HG03039 (cell line): ENCODE results near the gene SEPHS2.
"Not testable (repeated sequence)": the region's sequence is repeated elsewhere in the genome, so short reads cannot be mapped to it uniquely, and the experiment has no call there.

Source experiments
- ATAC-seq: cut with Tn5 transposase; IDR thresholded peaks from one replicate; pipeline ENCODE4 v1.9.1; 2021; ENCODE audit warnings: mild to moderate bottlenecking, moderate library complexity; ENCODE audit not compliant: unreplicated experiment

Gene SEPHS2

GRCh38 chr16:30445408-30446202 lies at the start of gene SEPHS2:
Gene SEPHS2 (minus strand): TSS chr16:30445874. CDS start chr16:30445727, 147 bp downstream.
- ATAC-seq = peak; percentile 76

DNA sequence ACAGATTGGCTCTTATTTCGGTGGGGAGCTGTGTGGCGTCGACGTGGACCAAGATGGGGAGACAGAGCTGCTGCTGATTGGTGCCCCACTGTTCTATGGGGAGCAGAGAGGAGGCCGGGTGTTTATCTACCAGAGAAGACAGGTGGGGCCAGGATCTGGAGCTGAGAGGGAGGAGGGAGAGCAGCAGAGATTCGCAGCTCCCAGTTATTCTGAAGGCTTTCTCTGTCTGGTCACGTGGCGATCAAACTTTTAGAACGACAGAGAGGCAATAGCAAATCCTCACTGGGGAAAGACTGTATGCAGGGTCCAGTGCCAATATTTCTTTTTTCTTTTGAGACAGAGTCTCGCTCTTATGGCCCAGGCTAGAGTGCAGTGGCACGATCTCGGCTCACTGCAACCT lies 49.0 kb upstream of the SEPHS2 start:
- no peak for ATAC-seq

- no peak for ATAC-seq
These were observed 48.3 kb upstream of the SEPHS2 start for GRCh38 chr16:30493941-30494488.

DNA sequence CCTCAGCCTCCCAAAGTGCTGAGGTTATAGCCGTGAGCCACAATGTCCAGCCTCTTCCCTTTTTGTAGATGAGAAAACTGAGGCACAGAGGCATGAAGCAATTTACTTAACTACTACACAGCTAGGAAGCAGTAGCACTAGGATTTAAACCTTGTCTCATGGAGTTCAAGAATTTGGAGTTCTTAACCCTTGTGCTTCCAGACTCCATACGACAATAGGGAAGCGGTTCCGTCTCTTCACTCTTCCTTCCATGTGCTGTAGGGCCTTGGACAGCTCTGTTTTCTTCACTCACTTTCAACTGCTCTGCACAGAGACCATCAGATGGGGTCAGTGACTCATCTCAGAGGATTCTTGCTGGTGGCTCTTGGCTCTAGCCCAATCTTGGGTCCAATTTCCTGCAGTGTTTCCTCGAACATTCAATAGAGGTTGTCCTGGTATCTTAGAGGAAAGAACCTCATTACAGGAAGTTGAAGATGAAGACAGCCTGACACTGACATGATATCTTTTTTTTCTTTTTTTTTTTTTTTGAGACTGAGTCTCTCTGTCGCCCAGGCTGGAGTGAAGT lies 46.2 kb upstream of the SEPHS2 start:
- ATAC-seq = no peak

GRCh38 chr16:30491229-30491628 lies 45.6 kb upstream of the SEPHS2 start:
- no peak for ATAC-seq

GRCh38 chr16:30490210-30490609 lies 44.5 kb upstream of the SEPHS2 start:
- no peak for ATAC-seq

DNA sequence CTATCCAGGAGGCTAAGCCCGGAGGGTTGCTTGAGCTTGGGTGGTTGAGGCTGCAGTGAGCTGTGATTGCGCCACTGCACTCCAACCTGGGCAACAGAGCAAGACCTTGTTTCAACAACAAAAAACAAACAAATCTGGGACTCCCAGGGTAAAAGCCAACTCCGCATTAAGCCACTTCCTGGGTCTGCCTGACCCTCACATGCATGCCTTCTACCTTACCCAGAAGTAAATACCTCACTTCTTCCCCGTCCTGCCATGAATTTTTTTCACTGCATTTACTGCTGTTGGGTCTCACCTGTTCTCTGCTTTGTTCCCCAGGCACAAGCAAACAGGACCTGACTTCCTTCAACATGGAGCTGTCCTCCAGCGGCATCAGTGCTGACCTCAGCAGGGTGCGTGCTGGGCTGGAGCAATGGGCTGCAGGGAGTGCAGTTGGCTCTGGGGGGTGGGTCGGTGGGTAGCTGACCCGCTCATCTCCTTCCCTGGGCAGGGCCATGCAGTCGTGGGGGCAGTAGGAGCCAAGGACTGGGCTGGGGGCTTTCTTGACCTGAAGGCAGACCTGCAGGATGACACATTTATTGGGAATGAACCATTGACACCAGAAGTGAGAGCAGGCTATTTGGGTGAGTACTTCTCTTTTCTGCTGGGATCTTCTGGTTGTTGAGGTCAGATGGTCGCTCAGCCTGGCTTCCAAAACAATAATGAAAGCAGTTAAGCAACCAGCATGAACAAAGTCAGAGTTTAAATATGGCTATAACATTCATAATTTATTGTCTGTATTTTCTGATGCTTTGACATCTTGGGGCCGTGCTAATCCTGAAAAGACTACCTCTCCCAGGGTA lies 43.3 kb upstream of the SEPHS2 start:
- no peak for ATAC-seq

- ATAC-seq = no peak
These were observed 40.3 kb upstream of the SEPHS2 start for GRCh38 chr16:30485818-30486436.

GRCh38 chr16:30484887-30485286 lies 39.2 kb upstream of the SEPHS2 start:
- no peak for ATAC-seq

DNA sequence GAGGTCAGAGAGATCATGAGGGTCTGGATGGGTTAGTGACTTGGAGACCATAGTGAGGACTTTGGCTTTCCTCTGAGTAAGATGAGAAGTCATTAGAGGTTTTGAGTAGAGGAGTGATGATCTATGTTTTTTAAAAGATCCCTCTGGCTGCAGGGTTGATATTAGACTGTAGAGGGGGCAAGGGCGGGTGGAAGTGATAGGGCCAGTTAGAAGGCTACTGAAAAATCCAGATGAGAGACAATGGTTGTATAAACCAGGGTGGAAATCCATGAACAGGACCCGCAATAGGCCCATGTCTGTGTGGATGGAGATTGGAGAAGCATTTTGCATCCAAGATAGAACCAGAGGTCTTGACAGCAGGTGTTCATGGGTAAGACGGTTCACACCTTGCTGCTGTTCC lies 36.7 kb upstream of the SEPHS2 start:
- ATAC-seq = no peak

DNA sequence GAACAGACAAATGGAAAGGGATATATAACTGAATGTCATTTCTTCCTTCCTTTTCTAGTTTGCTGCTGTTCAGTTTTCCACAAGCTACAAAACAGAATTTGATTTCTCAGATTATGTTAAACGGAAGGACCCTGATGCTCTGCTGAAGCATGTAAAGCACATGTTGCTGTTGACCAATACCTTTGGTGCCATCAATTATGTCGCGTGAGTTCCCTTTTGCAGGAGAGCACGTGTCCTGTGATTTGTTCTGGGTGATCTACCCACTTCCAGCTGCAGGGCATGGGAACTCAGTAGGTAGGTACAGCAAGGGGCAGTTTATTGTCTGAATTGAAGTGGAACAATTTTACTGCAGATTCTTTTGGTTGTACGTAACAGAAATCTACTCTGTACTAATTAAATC lies 35.7 kb upstream of the SEPHS2 start:
- ATAC-seq = no peak

DNA sequence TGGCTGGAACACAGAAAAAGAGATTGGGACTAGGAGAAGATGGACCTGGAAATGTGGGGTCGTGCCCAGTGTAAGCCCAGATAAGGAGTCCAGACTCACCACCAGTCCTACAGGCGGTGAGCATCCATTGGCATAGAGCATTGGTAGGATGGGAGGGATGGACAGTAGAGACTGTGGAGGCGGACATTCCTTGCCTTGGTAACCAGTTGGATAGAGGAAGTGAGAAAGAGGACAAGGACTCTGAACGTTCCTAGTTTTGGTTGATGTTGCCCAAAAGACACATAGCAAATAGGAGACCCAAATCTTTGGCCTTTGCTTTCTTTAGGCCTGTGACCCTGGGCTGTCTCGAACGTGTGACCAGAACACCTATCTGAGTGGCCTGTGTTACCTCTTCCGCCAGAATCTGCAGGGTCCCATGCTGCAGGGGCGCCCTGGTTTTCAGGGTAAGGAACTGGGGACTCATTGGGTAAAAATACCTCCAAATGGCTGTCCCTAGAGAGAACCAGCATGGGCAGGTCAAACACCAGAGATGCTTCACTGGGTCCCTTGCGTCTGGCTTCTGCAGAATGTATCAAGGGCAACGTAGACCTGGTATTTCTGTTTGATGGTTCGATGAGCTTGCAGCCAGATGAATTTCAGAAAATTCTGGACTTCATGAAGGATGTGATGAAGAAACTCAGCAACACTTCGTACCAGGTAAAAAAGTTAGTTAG lies 33.2 kb upstream of the SEPHS2 start:
- no peak for ATAC-seq

- ATAC-seq = not testable (repeated sequence)
These were observed 32.1 kb upstream of the SEPHS2 start for GRCh38 chr16:30477773-30478172.

GRCh38 chr16:30476991-30477390 lies 31.3 kb upstream of the SEPHS2 start:
- ATAC-seq = no peak

DNA sequence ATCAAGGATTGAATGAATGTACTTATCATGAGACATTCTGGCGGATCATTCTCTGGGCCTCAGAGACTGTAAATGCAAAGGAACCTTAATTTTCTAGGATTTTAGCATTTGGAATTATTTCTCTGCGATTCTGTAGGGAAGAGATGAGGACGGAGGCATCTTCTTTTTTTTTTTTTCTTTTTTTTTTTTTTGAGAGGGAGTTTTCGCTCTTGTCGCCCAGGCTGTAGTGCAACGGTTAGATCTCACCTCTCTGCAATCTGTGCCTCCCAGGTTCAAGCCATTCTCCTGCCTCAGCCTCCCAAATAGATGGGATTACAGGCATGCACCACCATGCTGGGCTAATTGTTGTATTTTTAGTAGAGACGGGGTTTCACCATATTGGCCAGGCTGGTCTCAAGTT lies 29.0 kb upstream of the SEPHS2 start:
- no peak for ATAC-seq

GRCh38 chr16:30474074-30474452 lies 28.4 kb upstream of the SEPHS2 start:
- ATAC-seq = no peak

DNA sequence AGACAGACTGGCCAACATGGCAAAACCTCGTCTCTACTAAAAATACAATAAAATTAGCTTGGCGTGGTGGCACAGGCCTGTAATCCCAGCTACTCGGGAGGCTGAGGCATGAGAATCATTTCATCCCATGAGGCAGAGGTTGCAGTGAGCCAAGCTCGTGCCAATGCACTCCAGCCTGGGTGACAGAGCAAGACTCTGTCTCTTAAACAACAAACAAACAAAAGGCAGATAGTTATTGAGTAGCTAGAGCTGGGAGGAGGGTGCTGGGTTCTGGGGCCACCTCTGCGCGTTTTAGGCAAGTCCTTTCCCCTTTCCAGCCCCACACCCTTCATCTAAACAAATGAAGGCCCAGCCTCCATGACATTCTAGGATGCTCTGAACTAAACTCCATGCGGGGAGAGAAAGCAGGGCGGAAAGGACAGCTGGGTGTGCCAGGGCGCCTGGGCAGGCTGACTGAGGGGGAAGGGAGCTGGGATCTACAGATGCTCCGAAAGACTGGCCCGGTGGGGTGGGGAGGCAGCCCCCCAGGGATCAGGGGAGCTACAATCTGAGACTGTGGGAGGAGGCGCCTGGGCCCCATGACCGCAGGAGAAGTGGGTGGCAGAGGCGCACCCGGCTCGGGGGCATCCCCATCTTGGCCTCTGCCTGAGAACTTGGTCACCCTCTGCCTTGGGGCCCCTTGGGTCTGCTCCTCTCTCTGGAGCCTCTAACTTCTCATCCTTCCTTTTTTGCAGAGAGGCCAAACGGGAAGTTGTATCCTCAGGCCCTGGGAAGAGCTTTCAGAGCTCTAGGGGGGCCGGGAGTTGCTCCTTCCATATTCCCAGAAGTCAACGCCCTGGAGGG lies 27.8 kb upstream of the SEPHS2 start:
- ATAC-seq = no peak

- no peak for ATAC-seq
These were observed 26.8 kb upstream of the SEPHS2 start, which contains the start of gene ITGAL for GRCh38 chr16:30472328-30472942. Gene ITGAL (plus strand): TSS chr16:30472742. CDS start chr16:30472838, 96 bp downstream.

DNA sequence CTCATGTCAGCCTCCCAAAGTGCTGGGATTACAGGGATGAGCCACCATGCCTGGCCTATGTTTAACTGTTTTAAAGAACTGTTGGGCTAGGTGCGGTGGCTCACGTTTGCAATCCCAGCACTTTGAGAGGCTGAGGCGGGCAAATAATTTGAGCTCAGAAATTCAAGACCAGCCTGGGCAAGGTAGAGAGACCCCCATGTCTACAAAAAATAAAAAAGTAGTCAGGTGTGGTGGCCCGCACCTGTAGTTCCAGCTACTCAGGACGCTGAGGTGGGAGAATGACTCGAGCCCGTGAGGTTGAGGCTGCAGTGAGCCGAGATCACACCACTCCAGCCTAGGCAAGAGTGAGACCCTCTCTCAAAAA lies 24.9 kb upstream of the SEPHS2 start:
- no peak for ATAC-seq
